Endothelial cell of umbilical vein (primary cell): ENCODE measurements around the gene RABIF.

ENCODE experiments used
- CTCF ChIP-seq, 2 donors: IDR thresholded peaks; 1 replicate in 1 of 2; 2 replicates in 1 of 2; pipeline ENCODE4 v1.5.1; 2011; ENCODE audit warnings: low read length in 2 of 2, mild to moderate bottlenecking in 2 of 2, moderate library complexity in 2 of 2, control low read depth in 1 of 2, inconsistent platforms in 1 of 2, low read depth in 1 of 2; ENCODE audit not compliant: insufficient read depth in 1 of 2; ENCODE audit errors: extremely low read depth in 1 of 2
- EZH2 ChIP-seq: IDR thresholded peaks from 2 replicates; pipeline ENCODE4 v1.6.1; 2012; ENCODE audit warnings: borderline replicate concordance, low read depth, mild to moderate bottlenecking, moderate library complexity, low read length, inconsistent platforms; ENCODE audit not compliant: severe bottlenecking
- FOS ChIP-seq: IDR thresholded peaks from 2 replicates; pipeline ENCODE4 v1.6.1; 2011; ENCODE audit warnings: mild to moderate bottlenecking, low read length, moderate library complexity, borderline replicate concordance; ENCODE audit not compliant: insufficient read depth
- GATA2 ChIP-seq: IDR thresholded peaks from 2 replicates; pipeline ENCODE4 v1.7.0; 2011; ENCODE audit warnings: low read depth, mild to moderate bottlenecking, moderate library complexity, mixed read lengths, low read length; ENCODE audit not compliant: insufficient read length, insufficient read depth
- JUN ChIP-seq: IDR thresholded peaks from 2 replicates; pipeline ENCODE4 v1.6.1; 2011; ENCODE audit warnings: borderline replicate concordance, low read depth; ENCODE audit not compliant: insufficient read length, insufficient read depth
- MAX ChIP-seq: IDR thresholded peaks from 2 replicates; pipeline ENCODE4 v1.6.1; 2011; ENCODE audit not compliant: insufficient read depth, insufficient read length
- MYC ChIP-seq: IDR thresholded peaks from one replicate; pipeline ENCODE4 v1.6.1; 2011; ENCODE audit warnings: mild to moderate bottlenecking, low read depth, low read length
- POLR2A ChIP-seq: IDR thresholded peaks from 2 replicates; pipeline ENCODE4 v1.6.1; 2012; ENCODE audit warnings: low read depth, mild to moderate bottlenecking, control low read depth, low read length
- POLR2AphosphoS5 ChIP-seq: IDR thresholded peaks from 2 replicates; pipeline ENCODE4 v1.6.1; 2012; ENCODE audit warnings: low read depth, mild to moderate bottlenecking, control low read depth, low read length, moderate library complexity; ENCODE audit not compliant: insufficient read depth

GRCh38 chr1:202843081-202843480, 45.9 kb downstream of the RABIF start:
- no peak for TF ChIP-seq CTCF (IDR thresholded peaks at IDR 0.05; ENCODE audit: extremely low read depth in 1 of 2, insufficient read depth in 1 of 2, low read depth in 1 of 2, low read length in 2 of 2)
- TF ChIP-seq EZH2, result no peak
- no peak for TF ChIP-seq FOS
- no peak for TF ChIP-seq POLR2AphosphoS5
- TF ChIP-seq POLR2A, result no peak
- no peak for TF ChIP-seq MAX
- TF ChIP-seq MYC, result no peak
- TF ChIP-seq JUN, result no peak
- TF ChIP-seq GATA2, result no peak
